Left kidney (tissue), 2 donors: ENCODE results near the gene MVK. TPM values are rescaled to one million over a fixed set of nuclear protein-coding genes. Genes with fewer than 3 reads are reported as not detected.

Experiments
- DNase-seq: peaks from one replicate; pipeline ENCODE4 v3.0.0-alpha.2; 2013
- polyA plus RNA-seq: library from polyadenylated mRNA; unstranded; fragments of 120-200 nt; gene quantifications from one replicate; pipeline ENCODE4 v1.2.1, GENCODE V29; 2013; ENCODE audit not compliant: insufficient read length

The MVK gene
- polyA plus RNA-seq, 1 donor, result 18.1 TPM

GRCh38 chr12:109563291-109564284 lies 10.0 kb upstream of the MVK start:
- no peak for DNase-seq

- DNase-seq, result no peak
Observed at GRCh38 chr12:109566424-109566823, 7.2 kb upstream of the MVK start.

GRCh38 chr12:109567296-109567695 lies 6.3 kb upstream of the MVK start:
- DNase-seq, result no peak

- DNase-seq, result no peak
Observed at GRCh38 chr12:109567967-109568366, 5.6 kb upstream of the MVK start.

GRCh38 chr12:109568486-109568885 lies 5.1 kb upstream of the MVK start:
- no peak for DNase-seq

GRCh38 chr12:109571773-109572505 lies 1.7 kb upstream of the MVK start:
- DNase-seq, result no peak

- no peak for DNase-seq
Observed at GRCh38 chr12:109572506-109572845, 1.1 kb upstream of the MVK start.

GRCh38 chr12:109573914-109574244 lies 285 bp downstream of the MVK start:
- no peak for DNase-seq

GRCh38 chr12:109575683-109576082 lies 2.1 kb downstream of the MVK start:
- DNase-seq, result no peak

GRCh38 chr12:109577311-109577710 lies 3.7 kb downstream of the MVK start:
- DNase-seq, result no peak

GRCh38 chr12:109578330-109578927 lies 4.8 kb downstream of the MVK start:
- no peak for DNase-seq

GRCh38 chr12:109579639-109580038 lies 6.0 kb downstream of the MVK start:
- no peak for DNase-seq

GRCh38 chr12:109580272-109580671 lies 6.7 kb downstream of the MVK start:
- DNase-seq, result no peak

- no peak for DNase-seq
Observed at GRCh38 chr12:109580684-109581333, 7.2 kb downstream of the MVK start.

- DNase-seq, result no peak
Observed at GRCh38 chr12:109581334-109581691, 7.7 kb downstream of the MVK start.

GRCh38 chr12:109581856-109582255 lies 8.3 kb downstream of the MVK start:
- DNase-seq, result no peak

- no peak for DNase-seq
Observed at GRCh38 chr12:109582636-109583035, 9.0 kb downstream of the MVK start.

- no peak for DNase-seq
Observed at GRCh38 chr12:109583733-109584132, 10.1 kb downstream of the MVK start.

- no peak for DNase-seq
Observed at GRCh38 chr12:109586385-109587296, 13.0 kb downstream of the MVK start.

- DNase-seq, result no peak
Observed at GRCh38 chr12:109587921-109588320, 14.3 kb downstream of the MVK start.

- DNase-seq, result no peak
Observed at GRCh38 chr12:109588461-109589239, 15.1 kb downstream of the MVK start.
